IPS-NIHi7 (cell line): ENCODE measurements around the gene TRAFD1.

ENCODE experiments used
- DNase-seq: peaks from one replicate; pipeline ENCODE4 v3.0.0; 2012; ENCODE audit warnings: mixed read lengths; ENCODE audit errors: extremely low spot score

Gene TRAFD1

DNA sequence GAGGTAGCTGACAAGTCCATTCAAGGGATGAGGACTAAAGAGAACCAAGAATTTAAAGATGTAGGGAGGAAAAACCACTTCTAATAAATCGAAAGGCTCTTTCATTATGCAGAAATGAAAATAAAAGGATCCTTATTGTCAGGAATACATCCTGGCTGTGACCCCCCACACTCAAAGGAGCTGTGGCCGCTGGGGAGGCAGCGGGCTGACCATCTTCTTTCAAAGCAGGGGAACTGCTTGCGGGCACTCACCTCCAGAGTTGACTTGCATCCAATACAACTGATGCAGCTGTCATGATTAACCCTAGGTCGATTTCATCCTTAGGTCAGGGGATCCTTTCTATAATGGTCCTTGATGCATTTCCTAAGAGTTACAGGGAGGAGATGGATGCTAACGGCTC lies 35.3 kb downstream of the TRAFD1 start:
- no peak for DNase-seq

DNA sequence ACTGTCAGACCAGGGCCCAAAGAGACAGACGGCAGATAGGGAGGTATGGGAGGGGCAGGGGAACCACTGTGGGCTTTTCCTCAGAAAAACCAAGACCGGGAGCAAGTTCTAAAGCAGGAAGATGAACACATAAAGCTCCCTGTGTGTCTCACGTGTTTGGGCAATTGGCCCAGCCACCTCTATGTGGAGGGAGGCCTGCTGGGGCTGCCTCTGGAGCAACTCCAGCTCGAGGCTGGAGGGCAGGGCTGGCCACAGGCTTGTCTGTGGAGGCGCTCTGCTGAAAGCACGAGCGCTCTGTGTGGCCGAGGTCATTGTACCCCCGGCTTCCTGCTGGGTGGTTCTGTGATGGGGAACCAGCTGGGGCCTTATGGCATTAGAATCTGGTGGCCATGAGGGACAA lies 36.4 kb downstream of the TRAFD1 start:
- no peak for DNase-seq

DNA sequence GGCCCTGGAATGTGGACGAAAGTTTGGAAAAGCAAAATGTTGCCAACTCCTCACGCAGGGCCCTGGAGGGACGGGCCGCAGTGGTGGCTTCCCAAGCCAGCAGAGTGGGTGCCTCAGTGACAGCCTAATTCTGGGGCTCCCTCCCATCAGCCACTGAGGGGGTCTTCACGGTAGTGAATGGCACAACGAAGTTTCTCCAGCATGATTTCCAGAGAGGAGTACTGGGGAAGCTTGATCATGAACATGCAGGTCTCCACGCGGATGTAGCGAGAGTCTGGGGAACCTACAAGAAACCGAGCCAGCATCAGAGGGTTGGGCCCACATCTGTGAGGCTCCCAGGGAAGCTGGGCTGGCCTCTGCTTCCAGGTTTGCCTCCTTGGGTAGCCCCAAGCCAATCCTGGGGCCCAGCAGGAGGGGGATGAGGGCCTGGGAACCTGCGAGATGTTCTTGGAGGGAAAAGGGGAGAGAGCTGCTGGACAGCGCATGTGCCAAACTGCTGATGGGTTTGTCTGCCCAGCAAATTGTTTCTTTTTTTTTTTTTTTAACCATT lies 37.0 kb downstream of the TRAFD1 start:
- DNase-seq: no peak

DNA sequence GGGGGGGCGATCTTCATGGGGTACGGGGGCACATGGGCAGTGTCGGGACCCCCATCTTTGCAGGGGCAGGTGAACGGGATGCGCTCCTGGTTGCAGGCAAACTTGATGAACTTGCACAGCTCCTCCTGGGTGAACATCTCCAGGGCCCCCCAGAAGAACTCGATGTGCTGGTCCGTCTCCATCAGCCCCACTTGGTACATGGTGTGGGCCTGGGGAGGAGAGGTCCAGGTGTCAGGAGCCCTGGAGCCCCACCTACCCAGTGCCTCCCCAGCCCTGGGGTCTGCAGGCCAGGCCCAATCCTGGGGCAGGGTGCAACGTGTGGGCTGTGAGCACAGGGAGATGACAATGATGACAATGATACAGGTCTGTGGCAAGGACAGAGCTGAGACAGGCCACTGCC lies 37.7 kb downstream of the TRAFD1 start:
- no peak for DNase-seq

DNA sequence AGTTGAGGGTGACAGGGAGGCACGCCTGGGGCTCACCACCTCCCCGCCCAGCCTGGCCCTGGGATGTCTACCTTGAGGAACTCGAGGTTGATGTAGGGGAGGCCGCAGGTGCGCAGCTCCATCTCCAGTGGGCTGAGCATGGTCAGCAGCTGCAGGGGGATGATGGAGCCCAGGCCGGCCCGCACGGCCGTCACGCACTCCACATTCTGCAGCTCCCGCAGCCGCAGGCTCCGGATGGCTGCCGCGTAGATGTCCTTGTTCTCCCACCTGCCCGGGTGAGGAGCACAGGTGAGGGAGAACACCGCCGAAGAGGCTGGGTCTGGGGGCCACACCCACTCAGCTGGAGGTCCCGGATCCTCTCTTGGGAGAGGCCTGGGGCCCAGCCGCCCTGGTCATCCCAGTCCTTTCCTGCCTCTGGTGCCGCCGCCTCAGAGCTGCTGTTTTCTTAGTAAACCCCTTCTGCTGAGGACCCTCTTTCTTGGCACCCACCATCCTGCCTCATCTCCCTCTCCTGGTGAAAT lies 38.2 kb downstream of the TRAFD1 start:
- DNase-seq: no peak

DNA sequence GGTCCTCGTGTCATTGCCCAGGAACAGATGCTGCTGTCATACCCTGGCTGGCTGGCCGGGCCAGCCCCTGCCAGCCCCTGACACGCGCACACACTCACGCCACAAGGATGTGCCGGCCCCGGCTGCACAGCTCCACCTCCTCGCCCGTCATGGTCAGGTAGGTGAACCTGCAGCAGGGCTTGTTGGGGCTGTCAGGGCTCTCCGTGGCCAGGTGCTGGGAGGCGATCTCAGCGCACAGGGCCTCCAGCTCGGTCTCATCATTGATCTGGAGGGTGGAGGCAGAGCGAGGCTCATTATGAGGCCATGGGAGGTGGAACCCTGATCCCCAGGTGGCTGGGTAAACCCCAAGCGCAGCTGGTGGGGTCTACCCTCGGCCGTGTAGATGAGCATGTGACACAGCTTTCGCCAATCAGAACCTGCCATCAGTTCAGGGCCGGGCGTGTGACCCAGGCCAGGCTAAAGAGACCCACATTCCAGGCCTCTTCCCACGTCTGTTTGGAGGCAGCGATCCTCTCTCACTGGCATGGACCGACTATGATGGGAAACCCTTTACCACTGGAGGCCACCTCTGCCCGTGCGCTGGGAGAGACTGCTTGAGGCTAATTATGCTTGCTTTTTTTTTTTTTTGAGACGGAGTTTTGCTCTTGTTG lies 38.8 kb downstream of the TRAFD1 start:
- DNase-seq: no peak

DNA sequence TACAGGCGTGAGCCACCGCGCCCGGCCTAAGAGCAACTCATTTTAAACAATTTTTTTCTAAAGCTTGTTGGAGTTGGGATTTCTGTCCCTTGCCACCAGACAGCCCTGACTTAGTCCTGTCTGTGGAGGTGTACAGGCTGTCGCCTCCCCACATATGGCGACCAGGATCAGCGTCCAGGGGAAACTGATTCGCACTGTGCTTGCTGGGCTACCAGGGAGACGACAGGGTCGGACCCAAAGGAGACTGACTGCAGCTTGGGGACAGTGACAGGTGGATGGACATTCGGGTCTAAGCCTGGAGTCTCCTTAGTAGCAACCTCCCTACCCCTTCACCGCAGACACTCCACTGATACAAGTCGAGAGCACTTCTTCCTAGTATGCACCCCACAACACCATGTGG lies 40.3 kb downstream of the TRAFD1 start:
- DNase-seq: no peak

DNA sequence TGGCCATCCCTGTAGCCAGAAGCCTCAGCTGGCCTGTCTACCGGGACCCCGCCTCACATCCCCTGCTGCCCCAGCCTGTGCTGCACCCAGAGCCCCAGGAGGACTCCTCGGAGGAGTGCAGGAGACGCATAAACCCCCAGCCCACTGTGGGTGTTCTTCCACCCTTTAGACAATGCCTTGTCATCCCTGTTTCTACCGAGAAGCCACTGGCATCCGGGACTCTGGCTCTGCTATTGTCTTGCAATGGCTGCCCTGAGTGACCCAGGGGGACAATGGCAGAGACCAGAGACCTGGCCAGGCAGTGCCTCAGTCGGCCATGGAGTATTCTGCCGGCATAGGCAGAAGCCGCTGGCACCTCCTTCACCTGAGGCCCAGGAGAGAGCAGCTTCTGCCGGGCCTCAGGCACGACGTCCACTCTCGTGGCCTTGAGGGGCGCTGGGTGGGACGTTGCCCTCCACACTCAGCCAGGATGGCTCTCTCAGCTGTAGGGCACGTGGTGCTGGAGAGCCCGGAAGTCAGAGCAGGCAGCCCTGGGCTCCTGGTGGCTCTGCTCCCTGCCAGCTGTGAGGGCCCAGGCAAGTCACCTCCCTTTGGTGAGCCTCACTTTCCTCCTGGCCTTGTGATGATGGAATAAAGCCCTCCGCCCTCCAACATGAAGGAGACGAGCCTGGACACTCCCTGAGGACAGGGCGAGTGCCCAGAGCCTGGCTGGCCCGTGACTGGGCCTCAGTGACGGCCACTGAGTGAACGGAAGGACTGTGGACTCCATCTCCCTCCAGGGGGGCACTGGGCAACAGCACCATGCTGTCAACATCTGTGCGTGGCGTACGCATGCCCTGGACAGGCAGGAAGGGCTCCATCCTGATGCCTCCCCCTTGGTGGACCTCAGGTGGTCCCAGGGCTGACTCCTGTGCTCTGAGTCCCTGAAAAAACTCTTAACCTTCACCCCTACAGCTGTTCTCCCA lies 41.0 kb downstream of the TRAFD1 start:
- DNase-seq: no peak

DNA sequence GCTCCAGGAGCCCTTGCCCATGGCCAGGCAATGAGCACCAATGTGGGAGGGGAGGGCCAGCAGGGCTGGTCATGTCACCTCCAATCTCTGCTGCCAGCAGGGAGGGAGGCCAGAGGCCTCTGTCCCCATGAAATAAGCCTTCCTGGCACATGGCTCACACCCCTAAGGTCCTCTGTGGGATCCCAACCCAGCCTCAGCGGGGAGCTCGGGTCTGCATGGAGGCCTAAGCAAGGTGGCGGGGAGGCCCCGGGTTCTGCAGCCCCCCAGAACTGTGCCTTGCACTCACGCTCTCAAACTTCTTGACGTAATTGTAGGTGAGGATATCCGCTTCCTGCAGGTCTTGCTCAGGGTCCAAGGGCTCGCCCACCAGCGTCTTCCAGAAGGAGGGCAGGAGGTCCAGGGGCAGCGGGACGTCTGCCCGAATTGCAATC lies 41.7 kb downstream of the TRAFD1 start:
- no peak for DNase-seq

DNA sequence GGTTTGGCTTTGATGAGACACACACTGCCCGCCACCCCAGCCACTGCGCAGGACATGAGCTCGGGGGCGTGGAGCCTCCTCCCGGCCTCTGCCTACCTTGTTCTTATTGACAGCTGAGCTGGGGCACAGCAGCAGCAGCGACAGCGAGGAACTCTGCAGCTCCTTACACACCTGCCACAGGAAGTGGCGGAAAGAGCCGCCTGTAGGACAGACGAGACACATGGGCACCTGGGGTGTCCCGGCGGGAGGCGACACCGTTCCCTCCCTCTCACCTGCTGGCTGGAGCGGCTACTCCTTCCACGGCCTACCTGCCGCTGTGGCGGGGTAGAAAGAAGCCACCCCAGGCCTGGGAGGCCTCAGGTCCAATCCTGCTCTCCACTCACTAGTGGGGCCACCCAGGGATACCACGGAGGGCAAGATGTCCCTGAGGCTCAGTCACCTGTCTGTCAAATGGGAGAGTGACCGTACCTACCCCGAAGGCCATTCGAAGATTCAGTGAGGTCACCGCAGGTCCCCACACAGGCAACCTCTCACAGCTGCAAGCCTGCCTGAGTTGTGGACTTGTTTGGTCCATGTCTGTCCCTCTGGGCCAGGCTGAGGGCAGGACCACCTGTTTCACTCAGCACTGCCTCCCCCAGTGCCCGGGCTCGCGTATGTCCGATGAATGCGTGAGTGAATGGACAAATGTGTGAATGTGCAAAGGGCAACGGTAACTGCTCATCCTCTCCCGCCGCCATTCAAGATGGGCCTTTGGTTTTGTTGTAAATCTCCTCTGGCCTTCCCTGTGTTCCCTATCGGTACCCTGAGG lies 42.6 kb downstream of the TRAFD1 start:
- no peak for DNase-seq

DNA sequence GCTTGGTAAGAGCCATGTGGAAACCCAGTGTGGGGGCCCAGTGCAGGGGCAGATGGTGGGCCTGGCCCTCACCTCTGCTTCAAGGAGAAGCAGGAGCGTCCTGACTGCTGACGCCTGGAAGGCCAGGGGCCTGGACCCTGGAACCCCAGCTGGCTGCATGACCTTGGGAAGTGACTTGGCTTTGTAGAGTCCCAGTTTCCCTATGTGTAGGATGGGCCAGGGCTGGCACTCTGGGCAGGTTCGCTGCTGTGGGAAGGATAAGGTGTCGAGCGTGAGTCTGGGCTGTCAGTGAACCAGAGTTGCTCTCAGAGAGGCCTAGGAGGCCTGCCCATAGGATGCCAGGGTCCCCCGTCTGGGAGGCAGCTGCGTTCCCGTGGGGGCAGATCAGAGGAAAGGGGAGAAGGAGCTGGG lies 43.2 kb downstream of the TRAFD1 start:
- no peak for DNase-seq

DNA sequence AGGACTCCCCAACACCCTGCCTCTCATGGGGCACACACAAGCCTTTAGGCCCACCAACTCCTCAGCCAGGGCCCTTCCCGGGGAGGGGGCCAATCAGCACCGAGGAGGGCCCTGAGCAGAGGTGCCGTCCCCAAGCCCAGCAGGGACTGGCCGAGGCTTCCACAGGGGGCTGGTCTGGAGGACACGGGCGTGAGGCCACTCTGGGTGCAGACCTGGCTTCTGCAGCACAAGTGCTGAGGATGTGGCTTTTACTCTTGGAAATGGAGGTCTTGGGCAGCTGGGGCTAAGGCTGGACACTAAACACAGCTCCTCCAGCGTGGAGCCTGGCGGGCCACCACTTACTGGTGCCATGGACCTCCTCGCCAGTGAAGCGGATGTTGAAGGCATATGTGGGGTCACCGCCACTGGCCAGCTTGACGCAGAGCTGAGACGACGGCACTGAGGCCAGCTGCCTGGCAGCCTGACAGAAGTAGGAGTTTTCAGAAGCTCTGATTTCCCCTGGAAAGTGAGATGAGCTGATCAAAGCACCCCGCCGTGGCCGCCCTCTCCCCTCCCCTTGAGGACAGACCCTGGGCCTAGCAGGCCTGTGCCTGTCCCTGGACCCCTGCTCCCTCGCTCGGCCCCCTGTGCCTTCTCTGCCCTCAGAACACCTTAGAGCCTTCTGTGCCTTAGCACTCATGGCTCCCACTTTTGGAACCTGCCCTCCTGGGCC lies 44.0 kb downstream of the TRAFD1 start:
- no peak for DNase-seq

DNA sequence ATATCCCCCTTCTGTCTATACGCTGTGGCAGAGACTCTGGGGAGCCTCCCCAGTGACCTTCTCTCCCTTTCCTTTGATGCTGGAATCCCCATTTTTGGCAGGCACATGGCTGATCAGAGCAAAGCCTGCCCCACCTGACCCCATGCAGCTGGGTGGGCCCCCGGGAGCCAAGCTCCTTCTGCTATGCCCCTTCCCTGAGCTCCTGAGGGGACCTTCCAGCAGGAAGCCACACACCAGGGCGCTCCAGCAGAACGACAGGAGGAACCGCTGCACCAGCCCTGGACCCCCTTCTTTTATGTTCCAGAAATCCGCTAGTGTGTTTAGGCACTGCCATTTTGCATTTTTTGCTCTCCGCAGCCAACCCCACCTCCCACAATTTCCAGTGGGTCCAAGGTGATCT lies 44.6 kb downstream of the TRAFD1 start:
- DNase-seq: no peak

DNA sequence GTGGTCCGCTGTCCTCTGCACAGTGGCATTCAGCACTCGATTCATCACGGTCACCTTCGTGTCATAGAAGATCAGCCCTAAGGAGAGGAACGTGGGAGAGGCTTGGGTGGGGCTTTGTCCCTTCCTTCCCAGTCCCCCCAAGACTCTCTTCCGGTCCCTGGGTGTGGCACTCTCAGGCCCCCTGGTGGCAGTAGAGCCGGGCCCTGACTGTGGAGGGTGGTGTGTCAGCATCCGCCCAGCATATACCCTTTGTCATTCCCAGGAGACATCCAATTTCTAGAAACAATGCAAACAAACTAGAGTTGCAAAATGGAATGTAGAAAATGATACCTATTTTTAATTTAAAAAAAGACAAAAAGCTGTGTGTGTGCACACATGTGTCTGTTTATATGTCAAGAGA lies 45.0 kb downstream of the TRAFD1 start:
- DNase-seq: peak; percentile 48

DNA sequence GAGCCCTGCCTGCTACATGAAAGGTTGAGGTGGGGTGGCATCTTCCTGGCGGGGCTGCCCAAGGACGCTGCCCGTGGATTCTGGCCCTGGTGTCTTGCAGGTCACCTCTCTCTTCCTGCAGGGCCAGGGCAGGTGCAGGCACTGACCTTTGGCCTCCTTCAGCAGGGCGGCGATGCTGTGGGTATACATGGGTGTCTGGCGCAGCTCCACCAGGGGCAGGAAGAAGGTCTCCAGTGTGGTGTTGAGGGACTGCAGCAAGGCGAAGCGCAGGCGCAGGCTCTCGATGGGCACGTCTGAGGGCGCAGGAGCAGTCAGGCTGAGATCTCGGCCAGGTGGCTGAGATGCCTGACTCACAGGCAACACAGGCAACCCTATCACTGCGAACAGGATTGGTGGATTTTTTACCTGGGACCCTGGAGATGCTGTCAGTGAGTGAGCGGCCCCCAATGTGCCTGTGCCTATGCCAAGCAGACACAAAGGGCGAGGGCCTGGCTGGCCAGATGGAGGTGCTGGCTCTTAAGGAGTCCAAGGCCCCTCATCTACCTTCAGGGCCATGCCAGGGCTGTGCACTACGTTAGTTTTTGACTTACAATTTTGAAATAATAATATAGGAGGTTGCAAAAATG lies 45.7 kb downstream of the TRAFD1 start:
- no peak for DNase-seq

DNA sequence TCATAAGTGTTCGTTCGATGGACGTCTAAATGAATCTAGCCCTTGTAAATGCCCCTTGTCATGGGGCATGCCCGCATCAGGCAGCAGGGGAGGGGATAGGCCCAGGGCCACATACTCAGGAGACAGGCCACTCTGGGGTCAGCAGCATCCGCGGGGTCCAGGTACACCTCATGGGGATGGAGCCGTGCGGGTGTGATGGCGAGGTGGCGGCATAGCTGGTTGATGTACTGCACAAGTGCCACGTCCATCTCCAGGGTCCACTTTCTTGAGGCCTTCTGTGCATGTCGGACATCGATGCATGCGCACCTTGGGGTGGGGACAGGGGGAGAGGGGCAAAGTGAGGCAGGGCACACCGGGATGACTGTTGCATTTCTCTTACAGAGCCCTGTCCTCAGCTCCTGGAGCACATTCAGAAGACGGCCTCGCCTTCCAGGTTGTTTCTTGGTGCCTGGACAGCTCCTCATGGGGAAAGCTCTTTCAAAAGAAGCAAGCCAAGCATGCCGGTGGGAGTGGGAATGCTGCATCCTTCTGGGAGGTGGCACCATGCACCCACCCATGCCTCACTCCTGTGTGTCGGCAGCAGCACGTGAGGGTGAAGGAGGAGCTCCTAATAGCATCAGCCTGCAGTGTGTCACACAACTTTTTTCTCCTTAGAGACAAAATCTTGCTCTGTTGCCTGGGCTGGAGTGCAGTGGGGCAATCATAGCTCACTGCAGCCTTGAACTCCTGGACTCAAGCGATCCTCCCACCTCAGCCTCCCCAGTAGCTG lies 47.4 kb downstream of the TRAFD1 start:
- DNase-seq: no peak

DNA sequence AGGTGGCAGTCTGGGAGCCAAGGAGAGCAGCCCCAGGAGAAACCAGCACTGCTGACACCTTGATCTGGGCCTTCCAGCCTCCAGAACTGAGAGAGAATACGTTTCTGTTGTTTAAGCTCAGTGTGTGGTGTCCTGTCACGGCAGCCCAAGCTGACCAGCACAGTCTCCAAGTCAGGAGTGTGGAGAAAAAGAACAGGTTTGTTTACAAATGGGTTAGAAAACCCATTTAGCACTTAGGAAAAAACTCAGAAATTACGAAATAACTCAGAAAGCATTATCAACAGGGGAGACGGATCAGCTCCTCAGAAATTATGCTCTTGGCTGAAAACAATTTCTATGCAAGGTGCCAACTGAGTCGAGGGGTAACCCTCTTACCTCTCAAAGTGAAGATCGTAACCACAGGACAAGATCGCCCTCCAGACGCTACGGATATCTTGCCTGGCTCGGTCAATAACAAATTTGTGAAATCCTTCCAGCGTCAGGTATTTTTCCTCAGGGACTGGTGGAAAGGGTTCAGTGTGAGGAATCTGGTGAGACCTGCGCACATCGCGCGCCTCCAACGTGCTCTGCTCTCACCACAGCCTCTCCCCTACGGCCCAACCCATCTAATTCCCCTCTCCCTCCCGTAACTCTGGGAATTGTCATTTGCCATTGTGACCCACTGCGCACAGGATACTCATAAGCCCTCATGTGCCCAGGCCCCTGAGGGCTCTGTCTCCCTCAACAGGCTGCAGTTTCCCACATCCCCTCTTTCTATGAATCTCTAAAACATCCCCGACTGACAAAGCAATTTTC lies 50.2 kb downstream of the TRAFD1 start:
- DNase-seq: no peak

DNA sequence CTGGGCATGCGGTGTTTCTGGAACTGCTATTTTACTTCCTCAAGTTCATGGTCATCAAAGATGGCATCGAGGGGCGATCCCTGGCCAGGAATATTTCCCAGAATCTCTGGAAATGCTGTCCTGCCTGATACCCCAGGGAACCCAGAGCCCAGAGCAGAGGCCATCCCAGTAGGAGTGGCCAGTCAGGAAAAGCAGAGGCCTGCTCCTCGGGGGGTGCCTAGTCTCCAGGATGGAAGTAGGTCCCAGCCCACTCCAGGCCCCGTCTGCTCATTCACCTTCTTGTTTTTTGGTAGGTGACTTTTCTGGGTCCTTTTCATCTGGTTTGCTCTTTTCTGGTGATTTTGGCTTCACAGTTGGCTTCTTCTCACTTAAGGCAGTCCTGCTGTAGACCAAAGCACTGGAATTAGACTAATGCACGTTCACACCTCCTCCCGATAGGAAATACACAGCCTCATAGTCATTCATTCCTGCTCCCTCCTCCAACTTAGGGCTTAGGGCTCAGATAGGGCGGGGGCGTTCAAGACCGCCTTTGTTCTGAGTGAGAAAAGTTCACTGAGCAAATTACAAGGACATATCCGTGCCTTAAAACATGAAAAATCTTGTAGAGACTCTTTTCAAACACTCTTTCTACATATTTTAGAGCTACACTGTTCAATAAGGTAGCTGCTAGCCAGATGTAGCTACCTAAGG lies 51.1 kb downstream of the TRAFD1 start:
- no peak for DNase-seq
